ENCODE data around the gene KLHDC9.

KLHDC9 gene

GRCh38 chr1:161133220-161133740 lies 35.1 kb downstream of the KLHDC9 start:
- peak; percentile 55 for DNase-seq

GRCh38 chr1:161137881-161138280 lies 39.7 kb downstream of the KLHDC9 start:
- DNase-seq: no peak

- DNase-seq: no peak
These were observed 40.3 kb downstream of the KLHDC9 start for GRCh38 chr1:161138431-161138830.

- DNase-seq: peak; percentile 56
These were observed 41.6 kb downstream of the KLHDC9 start for GRCh38 chr1:161139766-161140165.

GRCh38 chr1:161140755-161141400 lies 42.7 kb downstream of the KLHDC9 start:
- DNase-seq: no peak

GRCh38 chr1:161145832-161146231 lies 47.7 kb downstream of the KLHDC9 start:
- DNase-seq: no peak
